Right hindlimb (tissue), 1 donor: ENCODE data around the gene UNC13B.

Experiments used
- DNase-seq: peaks from one replicate; pipeline ENCODE4 v3.0.0-alpha.2; 2018

UNC13B gene

GRCh38 chr9:35280399-35280798 lies 118.6 kb downstream of the UNC13B start:
- DNase-seq, result no peak

GRCh38 chr9:35285731-35286130 lies 123.9 kb downstream of the UNC13B start:
- DNase-seq, result no peak

- DNase-seq, result no peak
These were observed 124.6 kb downstream of the UNC13B start for GRCh38 chr9:35286381-35286780.

GRCh38 chr9:35287987-35288632 lies 126.3 kb downstream of the UNC13B start:
- DNase-seq, result no peak

- no peak for DNase-seq
These were observed 127.0 kb downstream of the UNC13B start for GRCh38 chr9:35288778-35289177.

GRCh38 chr9:35293376-35293964 lies 131.7 kb downstream of the UNC13B start:
- DNase-seq, result no peak

- DNase-seq, result no peak
These were observed 132.3 kb downstream of the UNC13B start for GRCh38 chr9:35294066-35294465.

GRCh38 chr9:35294556-35294955 lies 132.7 kb downstream of the UNC13B start:
- no peak for DNase-seq

GRCh38 chr9:35295369-35296036 lies 133.7 kb downstream of the UNC13B start:
- DNase-seq, result no peak

- DNase-seq, result no peak
These were observed 141.8 kb downstream of the UNC13B start for GRCh38 chr9:35303567-35303966.

GRCh38 chr9:35306283-35306682 lies 144.5 kb downstream of the UNC13B start:
- no peak for DNase-seq

GRCh38 chr9:35308316-35308715 lies 146.5 kb downstream of the UNC13B start:
- DNase-seq, result no peak

- DNase-seq, result no peak
These were observed 150.3 kb downstream of the UNC13B start for GRCh38 chr9:35311891-35312639.

GRCh38 chr9:35313460-35313859 lies 151.7 kb downstream of the UNC13B start:
- no peak for DNase-seq

- no peak for DNase-seq
These were observed 152.1 kb downstream of the UNC13B start for GRCh38 chr9:35313916-35314315.

GRCh38 chr9:35318741-35319140 lies 156.9 kb downstream of the UNC13B start:
- DNase-seq, result no peak

- DNase-seq, result no peak
These were observed 160.5 kb downstream of the UNC13B start for GRCh38 chr9:35322075-35322885.

GRCh38 chr9:35324966-35325365 lies 163.2 kb downstream of the UNC13B start:
- no peak for DNase-seq

GRCh38 chr9:35333551-35333950 lies 171.7 kb downstream of the UNC13B start:
- no peak for DNase-seq

- no peak for DNase-seq
These were observed 173.4 kb downstream of the UNC13B start for GRCh38 chr9:35335164-35335563.

- DNase-seq, result no peak
These were observed 176.3 kb downstream of the UNC13B start for GRCh38 chr9:35338086-35338485.

- DNase-seq, result no peak
These were observed 176.9 kb downstream of the UNC13B start for GRCh38 chr9:35338561-35339274.
